ENCODE results near the gene SVBP. TPM values are rescaled to one million over a fixed set of nuclear protein-coding genes. Genes with fewer than 3 reads are reported as not detected.

SVBP gene
- total and polyA plus RNA-seq, 7 donors: 11.7 to 58.2 (median 18.4) TPM

DNA sequence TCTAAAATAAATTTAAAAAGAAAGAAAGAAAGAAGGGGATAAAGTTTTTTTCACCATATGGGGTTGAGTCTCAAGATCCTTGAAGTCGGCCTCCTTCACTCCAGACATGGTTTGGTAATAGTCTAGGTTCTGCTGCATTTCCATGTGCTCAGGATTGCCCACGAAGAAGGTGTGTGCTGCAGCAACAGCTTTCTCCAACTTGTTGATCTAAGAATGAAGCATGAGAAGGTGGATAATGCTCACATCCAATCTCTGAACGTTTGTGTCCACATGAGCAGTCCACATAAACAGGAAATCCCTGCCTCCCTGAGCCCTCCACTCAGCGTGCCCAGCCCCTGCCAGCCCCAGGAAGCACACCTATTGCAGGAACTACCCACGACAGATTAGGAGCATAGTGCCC, 54.9 kb downstream of the SVBP start:
- no peak overlapping the region for H3K4me3 ChIP-seq
- intact Hi-C loops (cut with DNase I): loop anchor here in 1 of 2 donors (10.0 kb wide), 2 partner anchors 83 to 307 kb away; partner anchors contain the start of genes PPCS, ZMYND12 and ZNF691
- H3K9me3 ChIP-seq: no peaks in the 10 kb centered on the region
- 67 to 79% (median 70%) methylated on average over 5 of the region's 5 CpGs for WGBS, 3 donors
- no peaks in the 10 kb centered on the region for H3K27me3 ChIP-seq (ENCODE audit: insufficient read depth in 3 of 3, low read length in 2 of 3)
- ATAC-seq (no peak), DNase-seq (no peak)
- peaks cover 3 to 49% of the 10 kb centered on the region in 2 donors for H3K36me3 ChIP-seq (ENCODE audit: insufficient read depth in 1 of 2, low read depth in 1 of 2)
- H3K27ac ChIP-seq: no peak overlapping the region
- TF ChIP-seq, protein P1, sequence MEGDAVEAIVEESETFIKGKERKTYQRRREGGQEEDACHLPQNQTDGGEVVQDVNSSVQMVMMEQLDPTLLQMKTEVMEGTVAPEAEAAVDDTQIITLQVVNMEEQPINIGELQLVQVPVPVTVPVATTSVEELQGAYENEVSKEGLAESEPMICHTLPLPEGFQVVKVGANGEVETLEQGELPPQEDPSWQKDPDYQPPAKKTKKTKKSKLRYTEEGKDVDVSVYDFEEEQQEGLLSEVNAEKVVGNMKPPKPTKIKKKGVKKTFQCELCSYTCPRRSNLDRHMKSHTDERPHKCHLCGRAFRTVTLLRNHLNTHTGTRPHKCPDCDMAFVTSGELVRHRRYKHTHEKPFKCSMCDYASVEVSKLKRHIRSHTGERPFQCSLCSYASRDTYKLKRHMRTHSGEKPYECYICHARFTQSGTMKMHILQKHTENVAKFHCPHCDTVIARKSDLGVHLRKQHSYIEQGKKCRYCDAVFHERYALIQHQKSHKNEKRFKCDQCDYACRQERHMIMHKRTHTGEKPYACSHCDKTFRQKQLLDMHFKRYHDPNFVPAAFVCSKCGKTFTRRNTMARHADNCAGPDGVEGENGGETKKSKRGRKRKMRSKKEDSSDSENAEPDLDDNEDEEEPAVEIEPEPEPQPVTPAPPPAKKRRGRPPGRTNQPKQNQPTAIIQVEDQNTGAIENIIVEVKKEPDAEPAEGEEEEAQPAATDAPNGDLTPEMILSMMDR (IDR thresholded peaks at IDR 0.05): no peak
- H3K4me1 ChIP-seq: peaks cover 18% of the 10 kb centered on the region

DNA sequence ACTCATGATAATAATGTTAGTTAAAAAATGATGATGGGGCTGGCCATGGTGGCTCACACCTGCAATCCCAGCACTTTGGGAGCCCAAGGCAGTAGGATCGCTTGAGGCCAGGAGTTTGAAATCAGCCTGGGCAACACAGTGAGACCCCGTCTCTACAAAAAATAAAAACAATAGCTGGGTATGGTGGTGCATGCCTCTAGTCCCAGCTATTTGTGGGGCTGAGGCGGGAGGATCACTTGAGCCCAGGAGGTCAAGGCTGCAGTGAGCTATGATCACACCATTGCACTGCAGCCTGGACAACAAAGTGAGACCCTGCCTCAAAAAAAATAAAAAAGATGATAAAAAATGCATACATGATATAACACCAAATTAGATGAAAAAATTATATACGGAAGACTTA, 55.6 kb downstream of the SVBP start:
- no peak overlapping the region for H3K27ac ChIP-seq
- TF ChIP-seq, protein P1 (IDR thresholded peaks at IDR 0.05): no peak
- 95 to 98% (median 97%) methylated on average over 4 of the region's 4 CpGs for WGBS, 3 donors
- peaks cover 18% of the 10 kb centered on the region for H3K4me1 ChIP-seq
- ATAC-seq (no peak), DNase-seq (no peak)
- H3K36me3 ChIP-seq (ENCODE audit: insufficient read depth in 1 of 2, low read depth in 1 of 2): peaks cover 7 to 53% of the 10 kb centered on the region in 2 donors
- no peaks in the 10 kb centered on the region for H3K27me3 ChIP-seq (ENCODE audit: insufficient read depth in 3 of 3, low read length in 2 of 3)
- no peaks in the 10 kb centered on the region for H3K9me3 ChIP-seq
- intact Hi-C loops (cut with DNase I): loop anchor here in 1 of 2 donors (10.0 kb wide), 2 partner anchors 83 to 307 kb away; partner anchors contain the start of genes PPCS, ZMYND12 and ZNF691
- no peak overlapping the region for H3K4me3 ChIP-seq

DNA sequence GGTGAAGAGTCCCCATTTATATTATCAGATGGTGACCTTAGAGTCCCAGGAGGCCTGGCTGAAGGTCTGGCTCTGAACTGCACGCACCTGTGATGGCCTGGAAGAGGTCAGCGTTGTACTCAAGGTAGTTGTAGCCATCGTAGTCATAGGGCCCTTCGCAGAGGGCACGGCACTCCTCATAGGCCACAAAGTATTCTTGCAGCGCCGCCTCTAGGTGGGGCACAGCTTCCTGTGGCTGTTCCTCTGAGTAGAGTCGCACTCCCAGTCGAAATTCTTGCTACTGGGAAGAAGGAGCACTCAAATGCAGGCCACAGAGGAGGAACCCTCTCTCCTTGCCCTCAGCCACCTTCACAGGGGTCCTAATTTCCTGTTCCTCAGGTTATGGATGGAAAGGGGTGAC, 58.1 kb downstream of the SVBP start:
- no peak for ATAC-seq
- no peak for DNase-seq

DNA sequence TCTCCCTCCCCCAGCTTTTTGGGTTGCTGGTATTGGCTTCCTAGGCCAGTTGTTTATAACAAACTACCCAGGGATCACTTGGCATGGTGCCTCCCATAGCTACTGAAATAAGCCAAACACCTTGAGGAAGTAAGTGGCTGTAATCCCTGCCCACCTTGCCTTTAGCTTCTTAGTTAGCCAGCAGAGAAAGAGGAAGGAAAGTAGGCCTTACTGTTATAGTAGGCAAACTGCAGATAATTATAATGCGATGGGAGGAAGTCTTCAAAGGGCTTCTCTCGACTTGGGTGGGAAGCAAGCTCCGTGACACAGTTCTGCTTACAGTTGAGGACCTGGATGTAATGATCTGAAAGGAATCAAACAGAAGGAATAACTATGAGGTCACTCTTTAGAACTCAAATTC, 58.6 kb downstream of the SVBP start:
- WGBS, 3 donors: 83 to 85% (median 84%) methylated on average over 3 of the region's 3 CpGs
- H3K36me3 ChIP-seq (ENCODE audit: insufficient read depth in 1 of 2, low read depth in 1 of 2): peaks cover 11 to 83% of the 10 kb centered on the region in 2 donors
- intact Hi-C loops (cut with DNase I): loop anchor here in 1 of 2 donors (10.0 kb wide), 1 partner anchor 414 kb away; no protein-coding TSS in a partner anchor

More for the DNA sequence above, 58.1 kb downstream of the SVBP start:
- H3K27ac ChIP-seq: no peak overlapping the region
- H3K4me3 ChIP-seq: no peak overlapping the region
- H3K9me3 ChIP-seq: no peaks in the 10 kb centered on the region
- TF ChIP-seq, protein P1 (IDR thresholded peaks at IDR 0.05): no peak
- H3K36me3 ChIP-seq (ENCODE audit: insufficient read depth in 1 of 2, low read depth in 1 of 2): peaks cover 11 to 78% of the 10 kb centered on the region in 2 donors
- intact Hi-C loops (cut with DNase I): loop anchor here in 1 of 2 donors (10.0 kb wide), 1 partner anchor 414 kb away; no protein-coding TSS in a partner anchor
- H3K4me1 ChIP-seq: peaks cover 1% of the 10 kb centered on the region
- 65 to 76% (median 74%) methylated on average over 9 of the region's 9 CpGs for WGBS, 3 donors
- no peaks in the 10 kb centered on the region for H3K27me3 ChIP-seq (ENCODE audit: insufficient read depth in 3 of 3, low read length in 2 of 3)

More for the DNA sequence above, 58.6 kb downstream of the SVBP start:
- TF ChIP-seq, protein P1 (IDR thresholded peaks at IDR 0.05): no peak
- Histone ChIP-seq H3K4me3 (no peak overlapping the region), H3K27me3 (ENCODE audit: insufficient read depth in 3 of 3, low read length in 2 of 3) (no peaks in the 10 kb centered on the region), H3K4me1 (no peaks in the 10 kb centered on the region), H3K9me3 (no peaks in the 10 kb centered on the region), H3K27ac (no peak overlapping the region)
- DNase-seq (no peak), ATAC-seq (no peak)
